Neural cell (in vitro differentiated cells): Measurements from ENCODE around the gene FABP7. TPM values are rescaled to one million over a fixed set of nuclear protein-coding genes. Genes with fewer than 3 reads are reported as not detected.

Source experiments
- H2AFZ ChIP-seq: fragments of 200-600, 300-800 bp; sonication (generic), shearing (Covaris generic); 2 replicates; pipeline ENCODE4 v1.6.0; 2014; ENCODE audit warnings: low read depth, mild to moderate bottlenecking, antibody characterized with exemption, low read length, moderate library complexity
- H3F3A ChIP-seq: fragments of 200-600 bp; shearing (Covaris generic); 2 replicates; pipeline ENCODE4 v1.6.1; 2016; ENCODE audit warnings: mild to moderate bottlenecking, moderate library complexity, mixed read lengths, antibody characterized with exemption, low read length; ENCODE audit not compliant: insufficient read depth, poor library complexity, severe bottlenecking
- H3K27ac ChIP-seq: fragments of 200-600, 300-800 bp; sonication (generic), shearing (Covaris generic); 2 replicates; pipeline ENCODE4 v1.5.1; 2014; ENCODE audit warnings: mild to moderate bottlenecking, low read length, moderate library complexity
- H3K27me3 ChIP-seq: fragments of 300-800, 200-600 bp; sonication (generic), shearing (Covaris generic); 2 replicates; pipeline ENCODE4 v1.6.0; 2014; ENCODE audit warnings: mild to moderate bottlenecking, low read depth, low read length, moderate library complexity; ENCODE audit not compliant: insufficient read depth
- H3K36me3 ChIP-seq: fragments of 300-800, 200-600 bp; sonication (generic), shearing (Covaris generic); 2 replicates; pipeline ENCODE4 v1.5.1; 2014; ENCODE audit warnings: mild to moderate bottlenecking, antibody characterized with exemption, low read length, moderate library complexity; ENCODE audit not compliant: insufficient read depth
- H3K4me2 ChIP-seq: fragments of 300-800, 200-600 bp; sonication (generic), shearing (Covaris generic); 2 replicates; pipeline ENCODE4 v1.6.0; 2014; ENCODE audit warnings: mild to moderate bottlenecking, low read length
- H3K4me3 ChIP-seq: fragments of 300-800, 200-600 bp; sonication (generic), shearing (Covaris generic); 2 replicates; pipeline ENCODE4 v1.5.1; 2014; ENCODE audit warnings: mild to moderate bottlenecking, low read length, moderate library complexity
- H3K79me2 ChIP-seq: fragments of 200-600 bp; shearing (Covaris generic); replicated peaks from 2 replicates; pipeline ENCODE4 v1.6.0; 2014; ENCODE audit warnings: mild to moderate bottlenecking, low read length, moderate library complexity; ENCODE audit not compliant: insufficient read depth
- H3K9ac ChIP-seq: fragments of 300-800, 200-600 bp; sonication (generic), shearing (Covaris generic); 2 replicates; pipeline ENCODE4 v1.6.1; 2016; ENCODE audit warnings: mild to moderate bottlenecking, low read length, mixed read lengths
- H3K9me2 ChIP-seq: fragments of 200-600 bp; shearing (Covaris generic); 2 replicates; pipeline ENCODE4 v1.6.1; 2016; ENCODE audit warnings: mild to moderate bottlenecking, low read length, mixed read lengths; ENCODE audit not compliant: insufficient read depth
- H3K9me3 ChIP-seq: fragments of 200-600, 300-800 bp; sonication (generic), shearing (Covaris generic); 2 replicates; pipeline ENCODE4 v1.6.1; 2016; ENCODE audit warnings: mild to moderate bottlenecking, mixed run types, low read length, moderate library complexity, mixed read lengths
- H4K20me1 ChIP-seq: fragments of 200-600 bp; shearing (Covaris generic); 2 replicates; pipeline ENCODE4 v1.6.1; 2016; ENCODE audit warnings: mild to moderate bottlenecking, mixed run types; ENCODE audit not compliant: insufficient read depth
- EP300 ChIP-seq: fragments of 450-650 bp; conservative IDR thresholded peaks from 2 replicates; pipeline ENCODE4 v1.6.1; 2014; ENCODE audit warnings: antibody characterized with exemption, mild to moderate bottlenecking, moderate library complexity; ENCODE audit not compliant: poor library complexity, severe bottlenecking
- EZH2 ChIP-seq: fragments of 200-600, 300-800 bp; shearing (Covaris generic), sonication (generic); IDR thresholded peaks from 2 replicates; pipeline ENCODE4 v1.6.1; 2014; ENCODE audit warnings: antibody characterized with exemption, low read length, borderline replicate concordance, mild to moderate bottlenecking; ENCODE audit not compliant: insufficient read depth, poor library complexity, severe bottlenecking
- MXI1 ChIP-seq: fragments of 450-650 bp; conservative IDR thresholded peaks from 2 replicates; pipeline ENCODE4 v1.6.1; 2014; ENCODE audit warnings: antibody characterized with exemption, mild to moderate bottlenecking; ENCODE audit not compliant: poor library complexity, severe bottlenecking
- POLR2AphosphoS5 ChIP-seq: IDR thresholded peaks from 2 replicates; pipeline ENCODE4 v1.6.1; 2012
- RAD21 ChIP-seq: fragments of 450-650 bp; conservative IDR thresholded peaks from 2 replicates; pipeline ENCODE4 v1.6.1; 2014; ENCODE audit warnings: antibody characterized with exemption, mild to moderate bottlenecking, moderate library complexity
- SMC3 ChIP-seq: fragments of 450-650 bp; conservative IDR thresholded peaks from 2 replicates; pipeline ENCODE4 v1.6.1; 2014; ENCODE audit warnings: antibody characterized with exemption, mild to moderate bottlenecking, moderate library complexity; ENCODE audit not compliant: poor library complexity
- TAF1 ChIP-seq: IDR thresholded peaks from 2 replicates; pipeline ENCODE4 v1.6.1; 2012; ENCODE audit warnings: low read depth
- polyA plus RNA-seq: library from polyadenylated mRNA; depleted of rRNA; stranded (reverse); fragments of >200 nt; gene quantifications from 2 replicates; pipeline ENCODE4 v1.2.3, GENCODE V29; 2014
- TF ChIP-seq, protein P1 (sequence below): fragments of 450-650 bp; IDR thresholded peaks from 2 replicates; pipeline ENCODE4 v1.5.1; 2014; ENCODE audit warnings: antibody characterized with exemption, mild to moderate bottlenecking, moderate library complexity; ENCODE audit not compliant: poor library complexity, severe bottlenecking
- TF ChIP-seq, protein P2 (sequence below): IDR thresholded peaks from 2 replicates; pipeline ENCODE4 v1.6.1; 2012; ENCODE audit warnings: borderline replicate concordance

FABP7 gene
- polyA plus RNA-seq, 1 donor from 2014 or later, result 37.2 TPM

DNA sequence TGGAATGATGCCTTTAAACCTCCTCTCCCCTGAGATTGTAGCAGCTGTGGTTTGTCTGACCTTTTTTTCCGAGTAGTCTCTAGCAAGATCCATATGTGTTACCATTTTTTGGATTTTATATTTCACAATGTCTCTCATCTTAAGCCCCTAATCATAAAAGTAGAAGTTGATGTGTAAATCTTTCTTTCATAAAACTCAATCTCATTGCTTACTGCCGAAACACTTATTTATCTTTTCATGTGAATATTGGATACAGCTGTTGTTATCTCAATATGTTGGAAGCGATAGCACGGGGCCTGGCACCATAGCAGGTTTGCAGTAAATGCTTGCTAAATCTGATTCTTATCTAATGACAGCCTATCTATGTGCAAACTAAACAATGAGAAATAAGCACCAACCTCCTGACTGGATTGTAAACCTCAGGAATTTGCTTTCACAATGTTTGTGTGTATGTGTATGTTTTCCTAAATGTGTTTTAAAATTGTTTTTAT lies 23.7 kb downstream of the FABP7 start:
- Histone ChIP-seq H2AFZ (no peak overlapping the region), H3F3A (no peaks in the 10 kb centered on the region), H3K36me3 (no peaks in the 10 kb centered on the region), H3K9me2 (no peaks in the 10 kb centered on the region), H3K4me2 (no peak overlapping the region), H4K20me1 (no peaks in the 10 kb centered on the region), H3K27me3 (no peaks in the 10 kb centered on the region), H3K9ac (no peak overlapping the region), H3K9me3 (no peaks in the 10 kb centered on the region), H3K4me3 (no peak overlapping the region), H3K79me2 (no peaks in the 10 kb centered on the region), H3K27ac (no peak overlapping the region)
- no peak for TF ChIP-seq MXI1
- TF ChIP-seq, protein P1, sequence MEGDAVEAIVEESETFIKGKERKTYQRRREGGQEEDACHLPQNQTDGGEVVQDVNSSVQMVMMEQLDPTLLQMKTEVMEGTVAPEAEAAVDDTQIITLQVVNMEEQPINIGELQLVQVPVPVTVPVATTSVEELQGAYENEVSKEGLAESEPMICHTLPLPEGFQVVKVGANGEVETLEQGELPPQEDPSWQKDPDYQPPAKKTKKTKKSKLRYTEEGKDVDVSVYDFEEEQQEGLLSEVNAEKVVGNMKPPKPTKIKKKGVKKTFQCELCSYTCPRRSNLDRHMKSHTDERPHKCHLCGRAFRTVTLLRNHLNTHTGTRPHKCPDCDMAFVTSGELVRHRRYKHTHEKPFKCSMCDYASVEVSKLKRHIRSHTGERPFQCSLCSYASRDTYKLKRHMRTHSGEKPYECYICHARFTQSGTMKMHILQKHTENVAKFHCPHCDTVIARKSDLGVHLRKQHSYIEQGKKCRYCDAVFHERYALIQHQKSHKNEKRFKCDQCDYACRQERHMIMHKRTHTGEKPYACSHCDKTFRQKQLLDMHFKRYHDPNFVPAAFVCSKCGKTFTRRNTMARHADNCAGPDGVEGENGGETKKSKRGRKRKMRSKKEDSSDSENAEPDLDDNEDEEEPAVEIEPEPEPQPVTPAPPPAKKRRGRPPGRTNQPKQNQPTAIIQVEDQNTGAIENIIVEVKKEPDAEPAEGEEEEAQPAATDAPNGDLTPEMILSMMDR, result no peak
- no peak for TF ChIP-seq SMC3
- no peak for TF ChIP-seq POLR2AphosphoS5
- TF ChIP-seq TAF1, result no peak
- no peak for TF ChIP-seq RAD21
- no peak for TF ChIP-seq EZH2
- TF ChIP-seq EP300, result no peak
- TF ChIP-seq, protein P2, sequence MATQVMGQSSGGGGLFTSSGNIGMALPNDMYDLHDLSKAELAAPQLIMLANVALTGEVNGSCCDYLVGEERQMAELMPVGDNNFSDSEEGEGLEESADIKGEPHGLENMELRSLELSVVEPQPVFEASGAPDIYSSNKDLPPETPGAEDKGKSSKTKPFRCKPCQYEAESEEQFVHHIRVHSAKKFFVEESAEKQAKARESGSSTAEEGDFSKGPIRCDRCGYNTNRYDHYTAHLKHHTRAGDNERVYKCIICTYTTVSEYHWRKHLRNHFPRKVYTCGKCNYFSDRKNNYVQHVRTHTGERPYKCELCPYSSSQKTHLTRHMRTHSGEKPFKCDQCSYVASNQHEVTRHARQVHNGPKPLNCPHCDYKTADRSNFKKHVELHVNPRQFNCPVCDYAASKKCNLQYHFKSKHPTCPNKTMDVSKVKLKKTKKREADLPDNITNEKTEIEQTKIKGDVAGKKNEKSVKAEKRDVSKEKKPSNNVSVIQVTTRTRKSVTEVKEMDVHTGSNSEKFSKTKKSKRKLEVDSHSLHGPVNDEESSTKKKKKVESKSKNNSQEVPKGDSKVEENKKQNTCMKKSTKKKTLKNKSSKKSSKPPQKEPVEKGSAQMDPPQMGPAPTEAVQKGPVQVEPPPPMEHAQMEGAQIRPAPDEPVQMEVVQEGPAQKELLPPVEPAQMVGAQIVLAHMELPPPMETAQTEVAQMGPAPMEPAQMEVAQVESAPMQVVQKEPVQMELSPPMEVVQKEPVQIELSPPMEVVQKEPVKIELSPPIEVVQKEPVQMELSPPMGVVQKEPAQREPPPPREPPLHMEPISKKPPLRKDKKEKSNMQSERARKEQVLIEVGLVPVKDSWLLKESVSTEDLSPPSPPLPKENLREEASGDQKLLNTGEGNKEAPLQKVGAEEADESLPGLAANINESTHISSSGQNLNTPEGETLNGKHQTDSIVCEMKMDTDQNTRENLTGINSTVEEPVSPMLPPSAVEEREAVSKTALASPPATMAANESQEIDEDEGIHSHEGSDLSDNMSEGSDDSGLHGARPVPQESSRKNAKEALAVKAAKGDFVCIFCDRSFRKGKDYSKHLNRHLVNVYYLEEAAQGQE, result no peak

DNA sequence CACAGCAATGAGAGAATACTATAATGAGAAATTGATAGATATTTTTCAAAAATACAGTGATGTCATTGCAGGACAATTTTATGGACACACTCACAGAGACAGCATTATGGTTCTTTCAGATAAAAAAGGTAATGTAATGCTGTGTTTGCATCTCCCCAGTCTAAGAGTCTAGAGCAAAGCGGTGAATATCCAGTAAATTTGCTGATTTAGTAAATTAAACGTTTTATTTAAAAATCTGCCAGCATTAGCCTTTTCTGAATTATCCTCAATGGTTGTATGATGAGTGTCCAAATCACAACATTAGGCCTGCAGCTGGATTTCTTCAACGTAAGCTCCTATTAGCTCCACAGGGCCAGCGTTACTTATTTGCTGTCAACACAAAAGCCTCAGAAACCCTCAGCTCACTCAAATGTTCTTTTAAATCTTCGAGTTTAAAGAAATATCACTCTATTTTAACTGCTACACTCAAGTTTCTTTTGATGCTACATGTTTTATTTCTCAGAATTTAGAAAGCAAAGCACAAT lies 25.5 kb downstream of the FABP7 start:
- TF ChIP-seq RAD21, result no peak
- TF ChIP-seq POLR2AphosphoS5, result peak; percentile 47
- Histone ChIP-seq H3K4me3 (no peak overlapping the region), H2AFZ (no peak overlapping the region), H3K9me3 (no peaks in the 10 kb centered on the region), H3K9me2 (no peaks in the 10 kb centered on the region), H3K9ac (no peak overlapping the region), H3K27me3 (no peaks in the 10 kb centered on the region), H3K27ac (no peak overlapping the region), H3K4me2 (no peak overlapping the region), H3K36me3 (no peaks in the 10 kb centered on the region), H3K79me2 (no peaks in the 10 kb centered on the region), H4K20me1 (no peaks in the 10 kb centered on the region), H3F3A (no peaks in the 10 kb centered on the region)

DNA sequence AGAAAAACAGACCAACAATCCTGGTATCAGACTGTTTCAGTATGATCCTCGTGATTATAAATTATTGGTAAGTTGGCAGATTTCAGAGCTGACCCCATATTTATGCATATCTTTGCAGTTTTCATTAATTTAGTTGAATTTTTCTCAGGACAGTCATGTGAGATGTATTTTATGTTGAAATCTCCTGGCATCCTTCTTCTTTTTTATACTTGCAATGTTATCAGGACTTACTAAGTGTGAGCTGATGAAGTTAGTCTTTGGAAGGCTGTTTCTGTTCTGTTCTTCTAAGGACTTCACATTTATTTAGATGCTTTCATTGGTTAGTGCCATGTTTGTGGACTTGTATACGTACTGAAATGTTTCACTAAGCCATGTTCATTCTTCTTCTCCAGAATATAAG lies 26.8 kb downstream of the FABP7 start:
- no peak overlapping the region for H3K27ac ChIP-seq
- no peak overlapping the region for H2AFZ ChIP-seq
- H4K20me1 ChIP-seq, result no peaks in the 10 kb centered on the region
- no peaks in the 10 kb centered on the region for H3K9me2 ChIP-seq
- H3K79me2 ChIP-seq, result no peaks in the 10 kb centered on the region
- no peaks in the 10 kb centered on the region for H3K36me3 ChIP-seq
- no peak overlapping the region for H3K9ac ChIP-seq
- no peak overlapping the region for H3K4me2 ChIP-seq
- H3F3A ChIP-seq, result no peaks in the 10 kb centered on the region
- no peak overlapping the region for H3K4me3 ChIP-seq
- TF ChIP-seq, protein P2, result no peak
- TF ChIP-seq RAD21, result no peak
- TF ChIP-seq EP300, result no peak
- no peak for TF ChIP-seq EZH2
- no peak for TF ChIP-seq POLR2AphosphoS5
- TF ChIP-seq, protein P1, result no peak
- TF ChIP-seq MXI1, result no peak
- H3K27me3 ChIP-seq, result no peaks in the 10 kb centered on the region
- no peaks in the 10 kb centered on the region for H3K9me3 ChIP-seq
